NCI-H446 treated with DMSO at 0.1 percent for 48 hours (cell line): Measurements from ENCODE around the gene APBB3.

Experiments used
- DNase-seq: peaks from one replicate; lab custom pipeline; 2025; lab: John Stamatoyannopoulos, UW

Gene APBB3

DNA sequence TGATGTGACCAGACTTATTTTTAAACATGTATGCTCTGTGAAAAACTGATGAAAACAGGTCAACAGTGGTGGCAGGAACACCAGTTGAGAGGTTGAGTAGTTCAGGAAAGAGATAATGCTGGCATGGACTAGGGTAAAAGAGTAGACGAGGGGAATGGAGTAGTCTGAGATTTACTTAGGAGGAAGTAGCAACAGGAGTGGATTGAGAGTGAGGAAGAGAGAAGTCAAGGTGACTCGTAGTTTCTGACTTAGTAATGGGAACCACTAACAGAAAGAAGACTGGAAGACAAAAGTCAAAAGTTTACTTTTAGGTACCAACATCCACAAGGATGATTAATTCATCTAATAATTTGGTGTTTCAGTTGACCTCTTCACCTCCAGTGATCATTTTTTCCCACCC lies 10.7 kb downstream of the APBB3 start:
- no peak for DNase-seq

DNA sequence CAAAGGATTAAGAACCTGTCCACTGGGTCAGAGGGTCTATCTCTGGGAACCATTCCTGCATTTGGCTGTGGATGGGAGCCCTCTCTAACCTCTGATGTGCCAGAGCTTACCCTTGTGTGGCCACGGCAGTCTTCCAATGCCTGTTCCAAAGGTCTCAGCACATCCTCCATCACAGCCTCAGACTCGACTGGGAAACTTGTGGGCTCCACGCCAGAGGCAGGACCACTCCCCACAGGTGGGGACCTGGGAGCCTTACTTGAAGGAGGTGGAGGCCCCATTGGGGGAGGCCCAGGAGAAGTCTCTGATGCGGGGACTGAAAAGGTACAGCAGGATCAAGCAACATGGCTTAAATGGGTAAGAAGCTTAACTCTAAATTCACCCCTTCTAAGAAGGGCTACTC lies 12.5 kb downstream of the APBB3 start:
- DNase-seq: no peak

DNA sequence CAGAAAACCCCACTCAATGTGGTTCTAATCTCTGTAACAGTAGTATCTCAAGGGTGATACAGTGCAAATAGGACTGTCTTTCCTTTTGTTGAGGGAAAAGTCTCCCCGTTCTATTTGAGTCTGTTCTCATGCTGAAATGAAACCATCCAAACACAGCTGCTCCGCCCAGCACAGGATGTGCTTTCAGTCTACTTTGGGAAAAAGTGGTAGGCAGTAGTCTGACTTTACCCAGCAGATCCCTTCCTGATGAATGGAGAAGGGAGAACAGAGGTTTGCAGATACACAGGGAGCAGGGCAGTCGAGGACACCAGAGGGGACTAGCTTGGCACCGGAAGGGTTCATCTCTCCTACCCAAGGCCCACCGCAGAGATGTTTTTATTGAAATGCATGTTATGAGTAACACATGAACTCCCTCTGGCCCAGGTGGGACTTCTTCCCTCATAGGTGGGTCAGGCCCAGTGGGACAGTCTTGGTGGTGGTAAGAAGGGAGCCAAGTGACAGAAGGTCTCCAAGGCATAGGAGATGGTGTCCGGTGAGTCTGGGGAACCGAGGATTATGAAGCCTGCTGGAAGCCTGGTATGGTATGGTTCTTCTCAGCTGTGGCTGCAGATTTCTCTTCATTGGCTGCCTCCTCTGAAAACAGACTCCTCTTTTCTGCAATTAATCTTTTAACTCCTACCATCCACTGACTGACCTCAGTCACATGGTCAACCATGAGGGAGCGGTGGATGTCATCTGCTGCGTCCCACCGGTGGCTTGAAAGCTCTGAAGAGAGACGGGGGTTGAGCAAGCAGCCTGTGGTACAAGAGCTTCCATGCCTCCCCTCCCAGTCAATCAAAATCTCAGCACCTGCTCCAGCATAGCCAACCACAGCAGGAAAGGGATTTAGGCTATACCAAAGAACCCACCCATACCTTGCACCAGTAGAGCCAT lies 14.0 kb downstream of the APBB3 start:
- no peak for DNase-seq

DNA sequence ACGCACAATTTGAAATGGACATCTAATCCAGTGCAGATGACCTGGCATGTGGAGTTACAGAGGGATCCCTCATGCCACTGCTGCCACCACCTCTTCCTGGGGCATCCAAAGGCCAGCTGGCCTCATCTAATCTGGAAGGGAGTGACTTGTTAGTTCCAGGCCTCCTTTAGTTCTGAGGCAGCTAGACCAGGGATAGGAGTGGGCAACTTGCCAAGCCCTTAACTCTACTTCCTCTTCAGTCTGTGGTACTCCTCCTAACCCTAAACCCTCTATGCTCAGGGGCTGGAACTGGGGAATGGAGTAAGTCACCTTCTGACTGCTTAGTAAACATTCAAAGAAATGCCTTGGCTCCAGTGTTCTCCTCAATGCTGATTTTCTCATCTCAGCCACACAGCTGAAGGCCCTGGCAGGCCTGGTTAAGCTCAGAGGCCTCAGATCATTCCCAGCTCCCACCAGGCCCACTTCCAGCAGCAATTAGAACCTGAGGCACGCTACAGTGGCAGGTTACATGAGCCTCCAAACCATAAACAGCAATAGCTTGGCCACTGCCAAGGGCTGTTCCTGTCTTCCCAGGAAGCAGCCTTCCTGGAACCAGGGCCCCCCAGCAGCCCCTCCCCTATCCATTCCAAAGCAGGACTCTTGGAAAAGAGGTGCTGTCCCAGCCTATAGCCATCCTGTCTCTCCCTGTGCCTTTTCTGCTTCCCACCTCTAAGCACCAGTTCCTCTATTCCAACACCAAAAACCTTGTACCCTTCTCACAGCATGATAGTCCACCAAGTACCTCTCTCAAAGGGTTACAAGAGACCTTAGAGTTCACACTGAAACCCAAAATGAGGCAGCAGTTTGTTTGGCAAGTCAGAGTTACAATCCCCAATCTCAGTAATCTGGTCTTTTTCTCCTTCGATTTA lies 14.9 kb downstream of the APBB3 start:
- DNase-seq: no peak

DNA sequence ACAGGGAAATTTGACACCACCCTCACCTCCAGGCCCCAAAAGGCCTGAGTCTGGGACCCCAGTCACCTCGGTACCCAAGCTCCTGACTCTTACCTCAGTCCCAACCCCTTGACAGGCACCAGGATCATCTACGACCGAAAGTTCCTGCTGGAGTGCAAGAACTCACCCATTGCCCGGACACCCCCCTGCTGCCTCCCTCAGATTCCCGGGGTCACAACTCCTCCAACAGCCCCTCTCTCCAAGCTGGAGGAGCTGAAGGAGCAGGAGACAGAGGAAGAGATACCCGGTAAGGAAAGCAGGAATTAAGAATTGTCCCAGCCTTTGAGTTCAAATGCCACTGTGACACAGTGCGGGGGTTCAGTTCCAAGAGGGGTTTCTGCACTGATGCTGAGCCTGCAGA lies 15.6 kb downstream of the APBB3 start:
- no peak for DNase-seq

DNA sequence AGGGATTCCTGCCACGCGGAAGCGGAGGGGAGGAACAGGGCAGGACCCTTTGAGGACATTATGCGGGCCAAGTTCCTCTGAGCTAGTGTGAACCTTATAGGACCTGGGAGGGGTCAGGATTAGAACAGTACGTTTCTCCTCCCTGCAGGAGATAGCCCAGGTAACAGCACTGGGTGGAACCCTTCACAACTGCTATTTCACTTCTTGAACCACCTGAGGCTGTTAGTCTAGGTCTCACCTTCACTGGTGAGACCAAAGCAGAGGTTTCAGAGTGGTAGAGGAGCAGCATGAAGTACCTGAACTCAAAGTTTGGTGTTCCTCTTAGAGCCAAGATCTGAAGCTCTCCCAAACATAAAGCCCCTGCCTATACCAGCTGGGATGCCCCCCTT lies 16.1 kb downstream of the APBB3 start:
- DNase-seq: no peak

DNA sequence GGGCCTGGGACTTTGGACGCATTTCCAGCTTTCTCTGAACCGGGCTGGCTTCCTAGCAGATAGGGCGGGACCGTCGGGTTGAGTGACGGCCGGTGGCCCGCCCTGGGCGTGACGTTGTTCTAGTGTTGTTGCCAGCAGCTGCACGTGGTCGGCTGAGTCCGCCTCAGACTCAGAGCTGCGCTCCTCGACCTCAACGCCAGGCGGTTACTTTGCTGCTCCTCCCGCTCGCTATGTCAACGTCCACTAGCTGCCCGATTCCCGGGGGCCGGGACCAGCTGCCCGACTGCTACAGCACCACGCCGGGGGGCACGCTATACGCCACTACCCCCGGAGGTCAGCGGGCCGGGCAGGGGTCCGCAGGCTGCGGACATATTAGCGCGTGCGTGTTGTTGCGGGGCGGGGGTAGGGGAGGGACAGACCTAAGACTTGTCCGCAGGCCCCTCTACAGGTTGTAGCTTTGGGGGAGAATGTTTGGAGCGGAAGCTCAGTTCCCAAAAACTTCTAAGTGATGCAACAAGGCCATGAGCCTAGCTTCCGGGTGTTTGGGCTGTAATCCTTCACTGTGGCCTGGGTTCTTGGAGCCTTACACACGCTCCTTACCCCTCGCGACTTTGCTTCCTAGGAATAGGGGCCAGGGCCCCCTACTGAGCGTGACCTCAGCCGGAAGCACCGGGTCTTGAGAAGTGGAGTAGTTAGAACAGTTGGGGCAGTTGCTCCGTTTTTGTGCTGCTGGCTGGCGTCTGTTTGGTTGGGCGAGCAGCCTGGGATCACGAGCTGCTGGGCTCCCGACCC lies 16.7 kb downstream of the APBB3 start, which contains the start of gene EIF4EBP3:
EIF4EBP3 (plus strand) TSS at position 155 of the 792 bp plus-strand sequence; CDS start at position 231, 76 bp downstream.
- DNase-seq: no peak

DNA sequence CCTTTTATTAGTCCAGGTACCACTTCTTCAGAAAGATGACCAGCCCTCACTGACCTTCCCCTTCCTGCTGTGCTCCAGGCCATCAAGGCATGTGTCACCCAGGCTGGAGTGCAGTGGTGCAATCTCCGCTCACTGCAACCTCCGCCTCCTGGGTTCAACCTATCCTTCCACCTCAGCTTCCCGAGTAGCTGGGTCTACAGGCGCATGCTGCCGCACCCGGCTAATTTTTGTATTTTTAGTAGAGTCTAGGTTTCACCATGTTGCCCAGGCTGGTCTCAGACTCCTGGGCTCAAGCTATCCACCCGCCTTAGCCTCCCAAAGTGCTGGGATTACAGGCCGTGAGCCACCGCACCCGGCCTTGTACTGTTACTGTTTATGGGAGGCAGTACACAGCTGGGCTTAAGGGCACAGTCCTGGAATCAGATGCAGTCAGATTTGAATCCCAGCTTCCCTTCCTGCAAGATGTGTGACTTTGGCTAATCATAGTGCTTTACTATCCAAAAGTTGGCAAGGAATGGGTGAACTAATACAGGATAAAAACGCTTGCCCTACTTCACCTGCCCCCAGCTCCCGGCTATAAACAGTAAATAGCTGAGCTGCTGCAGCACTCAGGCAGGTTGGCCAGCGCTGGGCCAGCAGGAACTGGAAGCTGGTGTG lies 17.4 kb downstream of the APBB3 start:
- no peak for DNase-seq

DNA sequence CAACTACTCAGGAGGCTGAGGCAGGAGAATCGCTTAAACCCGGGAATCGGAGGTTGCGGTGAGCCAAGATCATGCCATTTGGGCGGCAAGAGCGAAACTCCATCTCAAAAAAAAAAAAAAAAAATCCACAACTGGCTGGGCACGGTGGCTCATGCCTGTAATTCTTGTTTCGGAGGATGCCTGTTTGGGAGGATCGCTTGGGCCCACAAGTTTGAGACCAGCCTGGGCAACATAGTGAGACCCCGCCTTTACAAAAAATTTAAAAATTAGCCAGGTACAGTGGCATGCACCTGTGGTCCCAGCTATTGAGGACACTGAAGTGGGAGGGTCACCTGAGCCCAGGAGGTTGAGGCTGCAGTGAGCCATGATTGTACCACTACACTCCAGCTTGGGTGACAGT lies 18.8 kb downstream of the APBB3 start:
- no peak for DNase-seq

DNA sequence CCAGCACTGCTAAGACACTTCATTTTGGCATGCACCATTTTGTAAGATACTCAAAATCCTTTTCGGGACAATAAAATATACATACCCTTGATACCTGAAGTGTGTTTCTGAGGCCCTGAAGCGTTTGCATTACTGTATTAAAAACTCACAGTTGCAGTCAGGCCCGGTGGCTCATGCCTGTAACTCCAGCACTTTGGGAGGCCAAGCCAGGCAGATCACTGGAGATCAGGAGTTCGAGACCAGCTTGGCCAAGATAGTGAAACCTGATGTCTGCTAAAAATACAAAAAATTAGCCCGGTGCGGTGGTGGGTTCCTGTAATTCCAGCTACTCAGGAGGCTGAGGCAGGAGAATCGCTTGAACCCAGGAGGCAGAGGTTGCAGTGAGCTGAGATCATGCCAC lies 19.4 kb downstream of the APBB3 start:
- no peak for DNase-seq

DNA sequence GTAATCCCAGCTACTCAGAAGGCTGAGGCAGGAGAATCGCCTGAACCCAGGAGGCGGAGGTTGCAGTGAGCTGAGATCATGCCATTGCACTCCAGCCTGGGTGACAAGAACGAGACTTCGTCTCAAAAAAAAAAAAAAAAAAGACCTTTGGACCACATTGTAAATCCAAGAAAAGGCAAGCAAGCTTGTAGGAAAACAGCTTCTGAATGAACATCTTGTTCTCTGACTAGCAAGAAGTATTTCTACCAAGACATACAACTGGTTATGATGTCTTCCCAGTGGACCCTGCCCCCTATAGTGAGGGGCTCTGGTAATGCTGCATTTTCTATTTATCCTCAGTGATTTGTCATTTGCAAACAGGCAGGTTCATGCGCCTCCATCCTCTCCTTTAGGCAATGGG lies 21.4 kb downstream of the APBB3 start:
- no peak for DNase-seq

DNA sequence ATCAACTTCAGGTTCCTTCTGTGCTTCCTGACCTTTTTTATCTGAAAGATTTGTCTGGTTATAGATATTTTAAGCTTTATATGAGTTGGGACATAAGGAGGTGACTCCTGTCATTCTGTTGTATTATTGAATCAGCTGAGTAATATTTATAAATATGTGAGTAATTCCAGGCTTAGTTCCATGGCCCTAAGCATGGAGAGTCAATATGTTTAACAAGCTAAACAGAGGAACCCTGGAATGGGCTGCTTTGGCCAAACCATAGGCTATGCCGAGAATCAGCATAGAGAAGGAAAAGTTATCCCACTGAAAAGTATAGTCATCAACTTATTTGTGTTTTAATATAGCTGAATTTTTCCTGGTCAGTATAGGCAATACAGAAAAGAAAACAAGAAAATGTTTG lies 24.2 kb downstream of the APBB3 start:
- DNase-seq: no peak

DNA sequence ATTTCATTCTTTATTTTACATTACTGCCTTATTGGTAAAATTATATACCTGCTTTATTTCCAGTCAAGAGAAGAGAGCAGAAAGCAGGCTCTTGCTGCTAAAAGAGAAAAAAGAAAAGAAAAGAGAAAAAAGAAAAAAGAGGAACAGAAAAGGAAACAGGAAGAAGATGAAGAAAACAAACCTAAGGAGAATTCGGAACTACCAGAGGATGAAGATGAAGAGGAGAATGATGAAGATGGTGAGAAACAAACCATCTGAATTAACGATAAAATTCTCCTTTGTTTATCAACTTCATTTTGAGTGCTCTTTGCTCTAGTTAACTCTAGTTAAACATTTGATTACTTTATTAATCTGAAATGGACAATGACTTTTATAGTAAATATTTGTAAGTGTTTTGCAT lies 40.4 kb downstream of the APBB3 start:
- DNase-seq: no peak

DNA sequence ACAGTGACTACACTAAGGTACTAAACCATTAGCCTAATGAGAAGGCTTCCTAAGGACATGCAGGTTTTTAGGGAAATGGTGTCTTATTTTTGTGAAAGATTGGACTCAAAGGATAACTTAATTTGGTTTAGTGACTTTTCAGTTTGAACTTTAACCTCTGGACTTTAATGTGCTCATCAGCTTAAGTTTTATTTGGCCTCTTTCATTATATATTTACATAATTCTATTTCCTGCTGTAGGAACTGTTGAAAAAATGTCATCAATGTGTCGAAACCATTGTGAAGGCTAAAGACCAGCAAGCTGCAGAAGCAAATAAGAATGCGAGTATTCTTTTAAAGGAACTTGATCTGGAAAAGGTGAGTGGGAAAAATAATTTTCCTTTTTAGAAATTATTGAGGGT lies 51.3 kb downstream of the APBB3 start:
- DNase-seq: no peak

DNA sequence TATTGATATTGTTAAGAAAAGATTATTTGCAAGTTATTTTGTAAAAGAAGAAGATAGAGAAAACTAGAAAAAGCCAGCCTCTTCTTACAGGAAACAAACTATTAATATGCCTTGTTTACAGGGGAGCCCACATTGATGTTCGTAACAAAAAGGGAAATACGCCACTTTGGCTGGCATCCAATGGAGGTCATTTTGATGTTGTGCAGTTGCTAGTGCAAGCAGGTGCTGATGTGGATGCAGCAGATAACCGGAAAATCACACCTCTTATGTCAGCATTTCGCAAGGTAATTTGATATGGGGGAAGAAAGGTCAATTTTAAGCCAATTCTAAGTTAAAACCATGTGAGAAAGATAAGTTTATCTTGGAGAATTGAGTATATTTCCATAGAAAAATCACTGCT lies 54.5 kb downstream of the APBB3 start:
- no peak for DNase-seq
